ENCODE measurements around the gene DNAJC5. TPM values are rescaled to one million over a fixed set of nuclear protein-coding genes. Genes with fewer than 3 reads are reported as not detected.
"Not testable (repeated sequence)": the region's sequence is repeated elsewhere in the genome, so short reads cannot be mapped to it uniquely, and the experiment has no call there.

Gene DNAJC5
- total and polyA plus RNA-seq, 2 experiments from 2014 or later = 9.4 to 37.7 TPM

DNA sequence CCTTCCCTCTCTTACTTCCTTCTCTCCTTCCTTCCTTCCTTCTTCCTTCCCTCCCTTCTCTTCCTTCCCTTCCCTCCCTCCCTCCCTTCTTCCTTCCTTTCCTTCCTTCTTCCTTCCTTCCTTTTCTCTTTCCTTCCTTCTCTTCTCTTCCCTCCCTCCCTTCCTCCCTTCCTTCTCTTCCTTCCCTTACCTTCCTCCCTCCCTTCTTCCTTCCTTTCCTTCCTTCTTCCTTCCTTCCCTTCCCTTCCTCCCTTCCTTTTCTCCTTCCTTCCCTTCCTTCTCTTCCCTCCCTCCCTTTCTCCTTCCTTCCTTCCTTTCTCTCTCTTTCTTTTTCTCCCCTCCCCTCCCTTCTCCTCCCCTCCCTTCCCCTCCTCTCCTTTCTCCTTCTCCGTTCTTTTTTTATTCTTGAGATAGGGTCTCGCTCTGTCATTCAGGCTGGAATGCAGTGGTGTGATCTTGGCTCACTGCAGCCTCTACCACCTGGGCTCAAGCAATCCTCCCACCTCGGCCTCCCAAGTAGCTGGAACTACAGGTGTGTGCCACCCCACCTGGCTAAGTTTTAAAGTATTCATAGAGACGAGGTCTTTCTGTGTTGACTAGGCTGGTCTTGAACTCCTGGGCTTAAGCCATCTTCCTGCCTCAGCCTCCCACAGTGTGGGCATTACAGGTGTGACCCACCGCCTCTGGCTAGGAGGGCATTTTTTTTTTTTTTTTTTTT is 75.9 kb downstream of the DNAJC5 start:
- Histone ChIP-seq H3K36me3 (peaks cover 4% of the 10 kb centered on the region), H3K4me3 (no peak overlapping the region), H3K9me3 (ENCODE audit: low read depth) (no peaks in the 10 kb centered on the region), H3K27ac (no peak overlapping the region), H3K4me1 (ENCODE audit: low read depth) (peaks cover 6% of the 10 kb centered on the region), H3K27me3 (no peaks in the 10 kb centered on the region)
- DNase-seq (ENCODE audit: low read depth in 1 of 2, low spot score in 1 of 2) = no peak
- TF ChIP-seq, protein P1, sequence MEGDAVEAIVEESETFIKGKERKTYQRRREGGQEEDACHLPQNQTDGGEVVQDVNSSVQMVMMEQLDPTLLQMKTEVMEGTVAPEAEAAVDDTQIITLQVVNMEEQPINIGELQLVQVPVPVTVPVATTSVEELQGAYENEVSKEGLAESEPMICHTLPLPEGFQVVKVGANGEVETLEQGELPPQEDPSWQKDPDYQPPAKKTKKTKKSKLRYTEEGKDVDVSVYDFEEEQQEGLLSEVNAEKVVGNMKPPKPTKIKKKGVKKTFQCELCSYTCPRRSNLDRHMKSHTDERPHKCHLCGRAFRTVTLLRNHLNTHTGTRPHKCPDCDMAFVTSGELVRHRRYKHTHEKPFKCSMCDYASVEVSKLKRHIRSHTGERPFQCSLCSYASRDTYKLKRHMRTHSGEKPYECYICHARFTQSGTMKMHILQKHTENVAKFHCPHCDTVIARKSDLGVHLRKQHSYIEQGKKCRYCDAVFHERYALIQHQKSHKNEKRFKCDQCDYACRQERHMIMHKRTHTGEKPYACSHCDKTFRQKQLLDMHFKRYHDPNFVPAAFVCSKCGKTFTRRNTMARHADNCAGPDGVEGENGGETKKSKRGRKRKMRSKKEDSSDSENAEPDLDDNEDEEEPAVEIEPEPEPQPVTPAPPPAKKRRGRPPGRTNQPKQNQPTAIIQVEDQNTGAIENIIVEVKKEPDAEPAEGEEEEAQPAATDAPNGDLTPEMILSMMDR (IDR thresholded peaks at IDR 0.05; ENCODE audit: low read depth, low read length) = no peak

DNA sequence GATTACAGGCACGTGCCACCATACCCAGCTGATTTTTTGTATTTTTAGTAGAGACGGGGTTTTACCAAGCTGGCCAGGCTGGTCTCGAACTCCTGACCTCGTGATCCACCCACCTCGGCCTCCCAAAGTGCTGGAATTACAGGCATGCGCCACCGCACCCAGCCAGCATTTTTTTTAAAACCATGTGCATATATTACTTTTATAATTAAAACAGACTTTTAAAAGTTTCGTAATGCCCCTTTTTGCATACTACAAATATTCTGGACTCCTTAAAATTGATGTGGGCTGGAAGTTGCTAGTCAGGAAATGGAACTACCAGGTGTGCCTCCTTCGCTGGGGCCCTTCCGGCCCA is 77.0 kb downstream of the DNAJC5 start:
- DNase-seq (ENCODE audit: low read depth in 1 of 2, low spot score in 1 of 2); H3K36me3 ChIP-seq; H3K9me3 ChIP-seq (ENCODE audit: low read depth); H3K4me1 ChIP-seq (ENCODE audit: low read depth); H3K27ac ChIP-seq; H3K4me3 ChIP-seq; H3K27me3 ChIP-seq: not testable (repeated sequence)

DNA sequence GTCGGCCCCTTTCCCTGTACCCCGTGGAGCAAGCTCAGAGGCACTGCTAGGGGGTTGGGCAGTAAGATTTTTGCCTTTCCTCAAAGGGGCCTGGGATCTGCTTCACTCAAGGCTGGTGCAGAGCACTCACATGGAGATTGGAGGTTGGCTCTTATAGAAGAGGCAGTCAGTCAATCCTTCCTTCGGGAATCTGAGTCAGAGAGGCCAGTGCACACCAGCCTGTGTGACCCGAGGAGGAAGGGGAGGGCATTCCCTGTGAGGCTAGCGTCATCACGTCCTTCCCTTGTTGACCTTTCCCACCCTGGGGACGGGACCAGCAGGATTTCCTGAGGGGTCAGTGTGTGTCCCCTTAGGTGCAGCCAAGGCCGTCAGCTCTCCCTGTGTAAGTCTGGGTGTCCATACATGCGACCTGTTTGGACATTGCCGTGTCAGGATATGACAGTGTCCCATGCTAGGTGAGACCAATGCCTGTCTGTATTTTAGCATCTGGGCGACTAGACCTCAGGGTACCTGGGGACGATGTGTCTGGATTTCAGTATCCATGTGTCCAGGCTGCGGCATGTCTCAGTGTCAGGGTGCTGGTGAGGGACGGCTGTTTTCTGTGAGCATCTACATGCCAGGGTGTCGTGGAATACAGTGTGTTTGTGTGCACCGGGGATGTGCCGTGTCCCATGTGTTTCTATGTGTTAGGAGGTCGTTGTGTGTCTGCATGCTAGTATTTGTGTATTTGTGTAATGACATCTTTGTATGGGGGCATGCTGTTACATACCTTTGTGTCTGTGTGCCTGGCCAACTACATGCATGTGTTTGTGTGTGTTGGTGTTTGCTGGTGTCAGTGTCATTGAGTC is 77.6 kb downstream of the DNAJC5 start:
- Histone ChIP-seq H3K36me3 (no peaks in the 10 kb centered on the region), H3K4me3 (no peak overlapping the region), H3K27me3 (no peaks in the 10 kb centered on the region), H3K4me1 (ENCODE audit: low read depth) (peaks cover 6% of the 10 kb centered on the region), H3K9me3 (ENCODE audit: low read depth) (no peaks in the 10 kb centered on the region), H3K27ac (no peak overlapping the region)
- no peak for DNase-seq (ENCODE audit: low read depth in 1 of 2, low spot score in 1 of 2)
- TF ChIP-seq, protein P1 (IDR thresholded peaks at IDR 0.05; ENCODE audit: low read depth, low read length) = no peak

DNA sequence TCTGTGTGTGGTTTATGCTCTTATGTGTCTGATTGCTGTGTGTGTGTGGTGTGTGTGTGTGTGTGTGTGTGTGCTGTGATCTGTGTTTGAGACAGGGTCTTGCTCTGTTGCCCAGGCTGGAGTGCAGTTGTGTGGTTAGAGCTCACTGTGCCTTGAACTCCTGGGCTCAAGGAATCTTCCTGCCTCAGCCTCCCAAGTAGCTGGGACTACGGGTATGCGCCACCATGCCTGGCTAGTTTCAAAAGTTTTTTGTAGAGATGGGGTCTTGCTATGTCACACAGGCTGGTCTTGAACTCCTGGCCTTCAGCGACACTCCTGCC is 78.2 kb downstream of the DNAJC5 start:
- H3K36me3 ChIP-seq = no peaks in the 10 kb centered on the region

DNA sequence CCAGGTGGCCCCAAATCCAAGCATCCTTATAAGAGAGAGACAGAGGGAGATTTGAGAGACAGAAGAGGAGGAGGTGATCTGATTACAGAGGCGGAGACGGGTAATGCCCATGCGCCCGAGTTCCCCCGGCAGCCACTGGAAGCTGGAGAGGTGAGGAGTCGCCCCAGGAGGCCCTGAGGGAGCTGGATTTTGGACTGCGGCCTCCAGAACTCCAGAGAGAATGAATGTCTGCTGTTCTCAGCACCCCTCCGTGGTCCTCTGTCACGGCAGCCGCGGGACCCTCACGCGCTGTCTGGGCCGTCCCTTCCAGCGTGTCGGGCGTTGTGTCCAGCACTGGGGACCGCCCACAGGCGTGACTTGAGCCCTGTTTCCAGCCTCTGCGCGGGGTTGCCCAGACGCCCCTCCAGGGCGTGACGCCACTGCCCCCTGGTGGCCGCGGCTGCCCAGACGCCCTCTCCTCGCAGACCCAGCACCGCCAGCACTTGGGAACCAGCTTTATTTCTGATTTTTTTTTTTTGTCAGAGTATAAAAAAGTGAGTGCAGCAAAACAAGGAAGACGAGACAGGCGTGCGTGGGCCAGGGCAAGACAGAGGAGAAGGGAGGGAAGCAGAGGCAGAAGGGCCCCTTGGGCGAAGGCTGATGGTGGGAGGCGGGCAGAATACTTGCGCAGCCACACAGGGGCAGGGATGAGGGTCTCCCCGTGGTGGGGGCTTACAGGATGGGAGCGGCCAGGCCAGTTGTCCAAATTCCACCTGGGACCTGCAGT is 78.9 kb downstream of the DNAJC5 start:
- H3K9me3 ChIP-seq (ENCODE audit: low read depth) = no peaks in the 10 kb centered on the region
- H3K4me1 ChIP-seq (ENCODE audit: low read depth) = peaks cover 2% of the 10 kb centered on the region
- H3K27ac ChIP-seq = no peak overlapping the region
- no peaks in the 10 kb centered on the region for H3K27me3 ChIP-seq
- H3K4me3 ChIP-seq = peak overlapping the region; percentile 15
- TF ChIP-seq, protein P1 (IDR thresholded peaks at IDR 0.05; ENCODE audit: low read depth, low read length) = peak; percentile 98
- H3K36me3 ChIP-seq = no peaks in the 10 kb centered on the region
- DNase-seq (ENCODE audit: low read depth in 1 of 2, low spot score in 1 of 2) = peak; percentile 87 to 94

More for the DNA sequence above, 78.2 kb downstream of the DNAJC5 start:
- H3K9me3 ChIP-seq (ENCODE audit: low read depth) = no peaks in the 10 kb centered on the region
- TF ChIP-seq, protein P1 (IDR thresholded peaks at IDR 0.05; ENCODE audit: low read depth, low read length) = no peak
- H3K27ac ChIP-seq = no peak overlapping the region
- no peaks in the 10 kb centered on the region for H3K27me3 ChIP-seq
- H3K4me3 ChIP-seq = no peak overlapping the region
- peaks cover 6% of the 10 kb centered on the region for H3K4me1 ChIP-seq (ENCODE audit: low read depth)
- no peak for DNase-seq (ENCODE audit: low read depth in 1 of 2, low spot score in 1 of 2)

Measured in cardiac muscle cell (in vitro differentiated cells and primary cell).